GM18517 (cell line): ENCODE results near the gene BTN3A1.
"Not testable (repeated sequence)": the region's sequence is repeated elsewhere in the genome, so short reads cannot be mapped to it uniquely, and the experiment has no call there.

ENCODE experiments used
- ATAC-seq: cut with Tn5 transposase; IDR thresholded peaks from one replicate; pipeline ENCODE4 v1.9.1; 2021; ENCODE audit warnings: mild to moderate bottlenecking, moderate library complexity; ENCODE audit not compliant: unreplicated experiment

The BTN3A1 gene

DNA sequence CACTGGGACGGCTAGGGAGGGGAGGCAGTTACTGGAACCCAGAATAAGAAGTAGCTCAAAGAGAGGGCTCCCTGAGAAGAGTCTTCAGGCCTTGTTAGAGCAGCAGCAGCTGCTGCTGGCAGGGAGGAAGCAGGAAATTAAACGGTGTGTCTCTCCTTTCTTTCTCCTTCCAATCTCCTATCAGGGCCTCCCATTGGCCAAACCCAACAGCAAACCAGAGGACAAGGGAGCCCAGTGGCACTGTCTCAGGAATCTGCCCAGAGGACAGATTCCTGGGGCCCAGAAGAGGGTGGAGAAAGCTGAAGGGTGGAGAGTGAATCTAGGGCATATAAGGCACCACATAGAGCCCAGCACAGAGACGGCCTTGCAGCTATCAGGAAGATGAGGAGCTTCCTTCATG lies 10.2 kb downstream of the BTN3A1 start:
- ATAC-seq, result no peak

DNA sequence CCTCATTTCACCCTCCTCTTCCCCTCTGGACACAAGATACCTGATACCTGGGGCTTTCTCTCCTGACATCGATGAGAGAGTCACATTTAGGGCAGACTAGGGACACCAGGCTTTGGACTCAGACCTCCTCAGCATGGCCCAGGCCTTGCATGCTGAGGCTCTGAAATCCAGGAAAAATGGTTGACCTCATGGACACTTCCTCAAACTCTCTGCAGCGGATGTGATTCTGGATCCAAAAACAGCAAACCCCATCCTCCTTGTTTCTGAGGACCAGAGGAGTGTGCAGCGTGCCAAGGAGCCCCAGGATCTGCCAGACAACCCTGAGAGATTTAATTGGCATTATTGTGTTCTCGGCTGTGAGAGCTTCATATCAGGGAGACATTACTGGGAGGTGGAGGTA lies 10.9 kb downstream of the BTN3A1 start:
- no peak for ATAC-seq

DNA sequence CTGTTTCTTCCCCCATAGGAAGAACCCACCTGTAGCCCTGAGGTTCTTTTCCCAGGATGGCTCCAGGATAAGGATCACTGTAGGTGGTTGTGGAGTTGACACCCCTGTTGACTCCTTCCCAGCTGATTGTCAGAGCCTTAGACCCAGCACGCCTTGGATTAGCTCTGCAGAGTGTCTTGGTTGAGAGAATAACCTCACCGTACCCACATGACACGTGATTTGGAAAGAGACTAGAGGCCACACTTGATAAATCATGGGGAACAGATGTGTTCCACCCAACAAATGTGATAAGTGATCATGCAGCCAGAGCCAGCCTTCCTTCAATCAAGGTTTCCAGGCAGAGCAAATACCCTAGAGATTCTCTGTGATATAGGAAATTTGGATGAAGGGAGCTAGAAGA lies 12.2 kb downstream of the BTN3A1 start:
- ATAC-seq, result no peak

DNA sequence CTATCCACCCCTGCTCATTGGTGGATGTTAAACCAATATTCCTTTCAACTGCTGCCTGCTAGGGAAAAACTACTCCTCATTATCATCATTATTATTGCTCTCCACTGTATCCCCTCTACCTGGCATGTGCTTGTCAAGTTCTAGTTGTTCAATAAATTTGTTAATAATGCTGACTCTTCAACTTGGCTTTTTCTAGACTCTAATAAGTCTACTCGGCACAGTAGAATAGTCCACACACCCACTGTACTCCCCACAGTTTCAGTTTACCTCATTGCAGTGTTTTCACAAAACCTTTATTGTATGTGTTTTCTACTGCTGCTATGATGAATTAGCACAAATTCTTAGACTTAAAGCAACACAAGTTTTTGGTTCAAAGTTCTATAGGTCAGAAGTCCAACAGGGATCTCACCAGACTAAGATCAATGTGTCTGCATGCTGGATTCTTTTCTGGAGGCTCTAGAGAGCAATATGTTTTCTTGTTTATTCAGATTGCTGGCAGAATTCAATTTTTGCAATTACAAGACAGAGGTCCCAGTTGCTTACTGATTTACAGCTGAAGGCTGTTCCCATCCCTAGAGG lies 13.1 kb downstream of the BTN3A1 start:
- no peak for ATAC-seq

DNA sequence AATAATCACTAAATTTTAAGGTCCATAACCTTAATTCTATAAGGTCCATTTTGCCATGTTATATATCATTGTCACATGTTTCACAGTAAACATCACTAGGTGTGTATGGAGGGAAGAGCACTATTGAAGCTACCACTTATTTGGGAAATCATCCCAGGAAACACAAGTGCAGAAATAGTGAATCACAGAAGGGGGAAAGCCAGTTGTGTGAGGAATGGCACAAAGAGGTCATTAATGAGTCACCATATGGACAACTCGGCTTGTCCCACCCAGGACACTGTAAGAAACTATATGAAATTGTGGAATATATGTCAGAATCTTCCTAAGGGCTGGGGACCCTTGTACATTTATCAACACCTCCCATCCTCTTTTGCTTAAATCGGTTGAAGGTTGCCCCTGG lies 13.7 kb downstream of the BTN3A1 start:
- ATAC-seq, result no peak

DNA sequence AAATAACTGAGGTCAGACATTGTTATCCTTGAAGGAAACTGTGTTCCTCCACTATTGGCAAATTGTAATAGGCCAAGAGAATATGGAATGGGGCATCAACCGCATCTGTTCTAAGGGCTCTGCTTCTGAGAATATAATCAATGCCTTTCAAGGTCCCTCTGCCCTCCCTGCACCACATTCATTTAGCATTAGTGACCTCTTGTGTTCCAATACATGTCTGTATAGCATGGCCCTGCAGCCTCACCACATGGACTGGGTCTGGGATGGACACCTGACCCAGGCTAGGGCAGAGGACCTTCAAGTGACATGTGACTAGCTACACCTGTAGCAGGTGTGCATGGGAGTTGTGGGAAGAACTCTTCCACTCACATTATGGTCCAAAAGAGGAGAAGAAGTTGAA lies 14.2 kb downstream of the BTN3A1 start:
- ATAC-seq, result no peak

DNA sequence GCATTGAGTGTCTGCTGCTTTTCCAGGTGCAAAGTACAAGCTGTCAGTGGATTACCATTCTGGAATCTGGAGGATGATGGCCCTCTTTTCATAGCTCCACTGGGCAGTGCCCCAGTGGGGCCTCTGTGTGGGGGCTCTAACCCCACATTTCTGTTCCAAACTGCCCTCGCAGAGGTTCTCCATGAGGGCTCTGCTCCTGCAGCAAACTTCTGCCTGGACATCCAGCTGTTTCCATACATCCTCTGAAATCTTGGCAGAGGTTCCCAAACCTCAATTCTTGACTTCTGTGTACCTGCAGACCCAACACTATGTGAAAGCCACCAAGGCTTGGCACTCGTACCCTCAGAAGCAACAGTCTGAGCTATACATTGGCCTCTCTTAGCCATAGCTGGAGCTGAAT lies 16.0 kb downstream of the BTN3A1 start:
- ATAC-seq, result not testable (repeated sequence)

DNA sequence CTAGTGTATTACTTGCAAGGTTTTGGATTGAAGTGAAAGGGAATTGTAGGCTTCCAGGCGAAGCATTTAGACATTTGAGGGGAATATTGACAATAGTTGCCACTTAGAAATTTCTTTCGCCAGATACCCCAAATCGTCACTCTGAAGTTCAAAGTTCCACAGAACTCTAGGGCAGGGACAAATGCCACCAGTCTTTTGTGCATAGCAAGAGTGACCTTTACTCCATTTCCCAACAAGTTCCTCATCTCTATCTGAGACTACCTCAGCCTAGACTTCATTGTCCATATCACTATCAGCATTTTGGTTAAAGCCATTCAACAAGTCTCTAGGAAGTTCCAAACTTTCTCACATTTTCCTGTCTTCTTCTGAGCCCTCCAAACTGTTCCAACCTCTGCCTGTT lies 16.7 kb downstream of the BTN3A1 start:
- ATAC-seq, result not testable (repeated sequence)

DNA sequence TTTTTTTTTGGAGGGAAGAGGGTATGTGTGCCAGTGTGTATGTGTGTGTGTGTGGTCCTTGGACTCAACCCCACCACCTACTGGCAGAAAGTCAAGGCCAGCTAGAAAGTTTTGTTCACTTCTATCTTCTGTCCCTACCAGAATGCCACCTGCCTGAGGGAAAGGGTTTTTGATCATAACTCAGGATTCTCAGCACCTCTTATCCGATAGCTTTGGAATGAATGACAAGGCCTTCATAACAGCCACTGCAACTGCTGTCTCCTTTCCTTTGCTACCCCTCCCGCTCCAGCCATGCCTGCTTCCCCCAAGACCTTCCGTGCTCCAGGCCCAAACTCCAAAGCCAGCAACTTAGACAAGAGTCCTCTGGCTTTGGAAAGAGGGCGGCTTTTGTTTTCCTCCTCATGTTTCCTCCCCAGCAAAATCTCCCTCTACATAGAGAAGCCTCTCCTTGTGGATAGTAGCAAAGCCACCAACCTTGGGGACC lies 18.7 kb downstream of the BTN3A1 start:
- ATAC-seq, result no peak

DNA sequence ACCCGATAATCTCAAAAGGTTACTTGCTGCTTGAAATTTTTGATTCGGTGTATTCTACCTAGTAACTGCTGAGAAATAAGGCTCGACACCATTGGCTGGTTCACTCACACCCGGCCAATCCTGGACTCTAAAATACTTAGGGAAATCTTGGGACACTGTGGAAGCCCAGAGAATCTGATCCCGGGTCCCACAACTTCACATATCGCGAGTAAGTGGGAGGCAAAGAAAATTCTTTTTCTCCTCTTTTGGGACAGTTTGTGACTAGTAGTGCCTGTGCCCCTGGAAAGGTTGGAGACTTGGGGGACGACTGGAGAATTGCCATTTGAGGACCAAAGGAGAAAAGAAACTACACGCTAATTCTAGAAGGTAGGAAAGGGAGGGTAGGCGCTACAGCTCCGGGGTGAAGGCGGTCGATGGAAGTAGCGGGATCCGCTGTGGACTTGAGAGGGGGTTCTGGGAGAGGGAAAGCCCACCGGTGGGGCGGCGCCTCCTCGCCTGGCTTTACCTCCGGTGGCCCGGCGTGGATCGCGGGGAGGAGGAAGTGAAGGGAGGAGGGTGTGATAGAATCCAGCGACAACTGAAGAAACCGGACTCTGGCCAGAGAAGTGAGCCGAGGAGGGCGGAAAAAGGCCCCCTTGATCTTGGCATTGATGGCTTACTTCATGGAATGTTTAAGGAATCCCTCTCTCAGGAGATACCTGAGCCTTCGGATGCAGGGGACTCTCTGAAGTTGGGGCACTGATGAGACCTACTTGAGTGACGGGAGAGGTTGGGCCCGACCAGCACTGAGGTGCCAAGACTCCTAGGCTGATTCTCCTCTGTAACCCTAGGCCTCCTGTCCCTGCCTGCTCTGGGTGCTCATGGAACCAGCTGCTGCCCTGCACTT lies 19.4 kb downstream of the BTN3A1 start:
- peak; percentile 88 for ATAC-seq

DNA sequence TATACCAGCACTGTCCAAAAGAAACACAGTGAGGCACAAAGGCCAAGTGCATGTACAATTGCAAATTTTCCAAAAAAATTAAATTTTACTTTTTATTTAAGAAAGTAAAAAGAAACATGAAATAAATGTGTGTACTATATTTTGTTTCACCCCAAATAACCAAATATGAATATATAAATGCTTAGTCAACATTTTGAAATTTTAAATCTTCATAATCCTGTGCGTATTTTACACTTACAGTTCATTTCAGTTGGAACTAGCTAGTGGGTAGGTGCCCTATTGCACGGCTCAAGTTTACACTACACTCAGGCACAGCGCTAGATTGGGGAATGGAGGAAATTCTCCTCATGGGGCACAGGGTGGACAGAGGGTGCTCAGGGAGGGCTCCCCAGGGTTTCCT lies 20.3 kb downstream of the BTN3A1 start:
- ATAC-seq, result no peak

DNA sequence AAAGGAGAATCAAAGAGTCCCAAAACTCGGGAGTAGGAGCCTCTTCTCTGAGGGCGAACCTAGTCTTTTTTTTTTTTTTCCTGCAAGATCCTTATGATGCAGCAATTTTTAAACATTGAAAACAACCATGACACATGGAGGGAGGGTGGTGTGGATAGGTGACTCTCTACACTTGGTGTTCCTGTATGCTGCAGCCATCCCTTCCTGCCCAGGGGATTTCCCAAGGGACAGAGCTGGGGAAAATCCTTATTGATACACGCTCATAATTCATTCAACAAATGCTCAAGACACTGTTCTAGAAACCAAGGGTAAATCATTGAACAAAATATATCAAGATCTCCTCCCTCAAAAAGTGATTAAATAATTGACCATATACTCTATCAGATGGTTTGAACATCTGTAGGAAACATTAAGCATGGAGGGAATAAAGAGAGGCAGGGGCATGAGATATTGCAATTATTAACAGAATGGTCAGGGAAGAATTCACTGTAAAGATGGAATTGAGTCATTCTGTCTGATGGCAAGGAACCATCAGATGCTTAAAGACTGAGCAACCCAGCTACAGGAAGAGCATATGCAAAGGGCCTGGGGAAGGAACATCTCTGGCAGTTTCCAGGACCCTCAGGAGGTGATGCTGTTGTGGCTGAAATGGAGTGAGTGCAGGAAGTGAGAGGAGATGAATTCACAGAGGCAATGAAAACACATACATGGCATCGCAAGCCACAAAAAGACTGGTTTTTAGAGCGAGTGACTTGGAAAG lies 24.8 kb downstream of the BTN3A1 start:
- no peak for ATAC-seq

DNA sequence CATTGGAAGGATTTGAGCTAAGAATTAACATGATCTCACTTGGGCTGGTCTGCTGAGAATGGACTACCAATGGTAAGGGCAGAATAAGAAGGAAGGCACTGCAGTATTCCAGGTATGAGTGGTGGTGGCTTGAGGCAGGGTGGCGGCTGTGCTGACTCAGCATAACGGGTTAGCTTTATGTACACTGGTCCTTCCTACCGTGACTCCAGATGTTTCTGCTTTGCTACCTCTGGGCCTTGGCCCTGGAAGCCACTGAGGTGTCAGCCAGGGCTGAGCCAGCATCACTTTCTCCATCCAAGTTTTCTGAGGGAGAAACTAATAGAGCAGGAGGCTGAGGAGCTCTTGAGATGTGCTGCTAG lies 25.4 kb downstream of the BTN3A1 start:
- no peak for ATAC-seq

DNA sequence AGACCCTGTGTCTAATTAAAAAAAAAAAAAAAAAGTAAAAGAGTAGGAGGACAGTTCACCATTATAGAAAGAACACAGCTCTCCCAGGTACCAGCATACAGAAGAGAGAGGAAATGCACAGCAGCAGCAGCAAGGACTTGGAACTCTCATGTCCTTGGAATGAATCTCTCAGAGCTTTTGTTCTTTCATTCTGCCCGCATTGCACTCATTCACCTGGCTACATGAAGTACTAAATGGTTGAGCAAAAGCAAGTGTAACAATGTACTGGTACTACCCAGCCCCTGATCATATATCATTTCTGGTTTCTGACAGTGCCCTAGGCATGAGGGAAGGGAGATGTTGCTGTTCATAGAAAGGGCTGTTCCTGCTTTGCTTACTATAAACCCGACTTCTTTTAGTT lies 26.1 kb downstream of the BTN3A1 start:
- no peak for ATAC-seq

DNA sequence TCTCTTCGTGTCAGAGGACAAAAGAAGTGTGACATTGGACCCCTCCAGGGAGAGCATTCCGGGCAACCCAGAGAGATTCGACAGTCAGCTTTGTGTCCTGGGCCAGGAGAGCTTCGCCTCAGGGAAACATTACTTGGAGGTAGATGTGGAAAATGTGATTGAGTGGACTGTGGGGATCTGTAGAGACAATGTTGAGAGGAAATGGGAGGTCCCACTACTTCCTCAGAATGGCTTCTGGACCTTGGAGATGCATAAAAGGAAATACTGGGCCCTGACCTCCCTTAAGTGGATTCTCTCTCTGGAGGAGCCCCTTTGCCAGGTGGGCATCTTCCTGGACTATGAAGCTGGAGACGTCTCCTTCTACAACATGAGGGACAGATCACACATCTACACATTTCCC lies 28.7 kb downstream of the BTN3A1 start:
- ATAC-seq, result no peak

DNA sequence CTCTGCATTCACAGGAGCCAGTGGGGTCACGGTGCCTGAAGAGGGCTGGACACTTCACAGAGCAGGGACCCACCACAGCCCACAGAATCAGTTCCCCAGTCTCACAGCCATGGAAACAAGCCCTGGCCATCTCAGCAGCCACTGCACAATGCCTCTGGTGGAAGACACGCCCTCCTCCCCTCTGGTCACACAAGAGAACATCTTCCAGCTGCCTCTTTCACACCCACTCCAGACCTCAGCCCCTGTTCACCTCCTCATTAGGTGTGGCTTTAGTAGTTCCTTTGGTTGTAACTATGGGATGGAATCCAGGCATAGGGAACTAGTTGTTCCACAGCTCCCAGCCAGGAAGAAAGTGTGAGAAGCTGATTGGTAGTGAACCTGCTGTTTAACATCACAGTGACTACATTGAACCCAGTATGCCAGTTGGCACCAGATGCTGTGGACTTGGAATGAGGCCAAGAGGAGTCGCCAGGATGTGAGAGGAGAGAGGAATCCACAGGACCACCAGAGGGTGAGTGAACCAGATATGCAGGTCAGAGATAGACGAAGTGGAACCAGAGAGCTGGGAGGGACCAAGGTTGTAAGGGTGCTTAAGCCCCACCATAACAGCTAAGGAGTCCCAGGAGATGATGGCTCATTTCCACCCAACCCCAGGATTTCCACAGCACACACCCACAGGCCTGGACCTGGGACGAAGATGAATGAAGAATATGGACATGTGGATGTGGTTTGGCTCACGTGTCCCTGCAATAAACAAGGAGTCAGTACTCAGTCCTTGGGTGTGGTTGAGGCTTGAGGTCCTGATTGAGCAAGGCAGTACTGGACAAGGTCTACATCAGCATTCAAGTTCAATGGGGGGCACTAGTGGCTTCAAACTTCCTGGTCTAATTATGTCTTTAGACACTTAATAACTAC lies 29.4 kb downstream of the BTN3A1 start:
- ATAC-seq, result no peak

DNA sequence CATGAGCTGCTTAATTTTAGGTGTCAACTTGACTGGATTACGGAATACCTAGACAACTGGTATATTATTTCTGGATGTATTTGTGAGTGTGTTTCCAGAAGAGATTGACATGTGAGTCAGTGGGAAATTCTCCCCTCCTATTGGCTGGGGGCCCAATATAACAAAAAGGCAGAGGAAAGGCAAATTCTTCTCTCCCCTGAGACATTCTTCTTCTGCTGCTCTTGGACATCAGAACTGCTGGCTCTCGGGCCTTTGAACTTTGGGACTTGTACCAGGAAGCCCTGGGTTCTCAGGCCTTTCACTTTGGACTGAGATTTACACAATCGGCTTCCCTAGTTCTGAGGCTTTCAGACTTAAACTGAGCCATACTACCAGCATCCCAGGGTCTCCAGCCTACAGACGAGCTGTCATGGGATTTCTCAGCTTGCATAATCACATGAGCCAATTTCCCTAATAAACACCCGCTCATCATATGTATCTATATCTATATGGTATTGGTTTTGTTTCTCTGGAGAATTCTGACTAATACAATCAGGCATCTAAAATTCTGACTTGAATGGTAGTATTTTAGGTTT lies 30.6 kb downstream of the BTN3A1 start:
- ATAC-seq, result no peak

DNA sequence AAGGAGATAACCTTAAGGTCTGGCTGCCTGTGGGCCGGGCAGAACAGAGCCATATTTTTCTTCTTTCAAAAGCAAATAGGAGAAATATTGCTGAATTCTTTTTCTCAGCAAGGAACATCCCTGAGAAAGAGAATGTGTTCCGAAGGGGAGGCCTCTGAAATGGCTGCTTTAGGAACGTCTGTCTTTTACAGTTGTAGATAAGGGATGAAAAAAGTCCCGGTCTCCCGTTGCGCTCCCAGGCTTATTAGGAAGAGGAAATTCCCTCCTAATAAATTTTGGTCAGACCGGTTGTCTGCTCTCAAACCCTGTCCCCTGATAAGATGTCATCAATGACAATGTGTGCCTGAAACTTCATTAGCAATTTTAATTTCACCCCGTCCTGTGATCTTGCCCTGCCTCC lies 31.6 kb downstream of the BTN3A1 start:
- not testable (repeated sequence) for ATAC-seq

DNA sequence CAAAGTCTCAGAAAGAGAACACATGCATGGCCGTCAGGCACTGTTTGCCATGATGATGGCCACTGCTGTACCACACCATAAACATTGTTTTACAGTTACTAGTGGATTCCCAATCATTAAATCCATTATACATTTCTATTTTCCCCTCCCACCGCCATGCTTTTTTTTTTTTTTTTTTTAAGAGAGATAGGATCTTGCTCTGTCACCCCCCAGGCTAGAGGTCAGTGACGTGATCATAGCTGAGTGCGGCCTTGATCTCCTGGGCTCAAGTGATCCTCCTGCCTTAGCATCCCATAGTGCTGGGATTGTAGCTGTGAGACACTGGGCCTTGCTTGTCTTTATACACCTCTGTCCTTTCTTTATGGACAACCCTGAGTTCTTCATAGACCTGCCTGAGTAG lies 33.9 kb downstream of the BTN3A1 start:
- no peak for ATAC-seq

DNA sequence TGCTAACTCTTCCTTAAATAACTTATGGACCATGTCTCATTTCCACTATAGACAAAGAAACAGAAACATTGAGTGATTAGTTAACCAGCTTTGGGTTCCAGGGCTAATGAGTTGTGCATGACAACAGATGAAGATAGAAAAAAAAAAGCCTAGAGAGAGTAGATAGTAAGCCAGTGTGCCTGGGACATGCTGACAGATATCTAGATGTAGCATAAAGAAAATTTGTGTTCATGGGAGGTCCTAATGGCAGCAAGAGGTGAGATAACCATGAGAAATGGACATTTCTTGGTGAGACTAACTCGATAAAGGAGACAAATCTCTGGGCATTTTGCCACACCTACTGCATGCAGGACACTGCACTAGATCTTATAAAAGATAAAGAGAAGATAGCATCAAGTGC lies 35.5 kb downstream of the BTN3A1 start:
- ATAC-seq, result no peak
